ENCODE results near the gene MEI1. TPM values are rescaled to one million over a fixed set of nuclear protein-coding genes. Genes with fewer than 3 reads are reported as not detected.
"Not testable (repeated sequence)": the region's sequence is repeated elsewhere in the genome, so short reads cannot be mapped to it uniquely, and the experiment has no call there.

MEI1 gene
- total RNA-seq, 4 donors from 2014 or later: 0.39 to 1.3 (median 0.44) TPM

DNA sequence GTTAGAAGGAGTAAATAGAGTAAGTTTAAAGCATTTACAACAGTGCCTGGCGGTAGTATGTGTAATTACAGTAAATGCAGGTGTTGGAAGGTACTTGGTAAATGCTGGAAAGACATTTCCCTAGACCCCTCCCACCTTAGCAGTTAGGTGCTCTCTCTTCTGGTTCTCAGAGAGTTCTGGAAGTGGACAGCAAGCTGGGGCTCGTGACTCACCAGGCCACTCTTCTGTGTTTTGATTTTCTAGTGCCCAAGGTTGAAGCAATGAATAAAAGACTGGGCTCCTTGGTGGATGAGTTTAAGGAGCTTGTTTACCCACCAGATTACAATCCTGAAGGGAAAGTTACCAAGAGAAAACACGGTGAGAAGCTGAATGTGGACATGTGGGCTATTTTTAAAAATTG is 38.2 kb upstream of the MEI1 start:
- TF ChIP-seq POLR2AphosphoS5 (IDR thresholded peaks at IDR 0.05): no peak
- TF ChIP-seq, protein P1, sequence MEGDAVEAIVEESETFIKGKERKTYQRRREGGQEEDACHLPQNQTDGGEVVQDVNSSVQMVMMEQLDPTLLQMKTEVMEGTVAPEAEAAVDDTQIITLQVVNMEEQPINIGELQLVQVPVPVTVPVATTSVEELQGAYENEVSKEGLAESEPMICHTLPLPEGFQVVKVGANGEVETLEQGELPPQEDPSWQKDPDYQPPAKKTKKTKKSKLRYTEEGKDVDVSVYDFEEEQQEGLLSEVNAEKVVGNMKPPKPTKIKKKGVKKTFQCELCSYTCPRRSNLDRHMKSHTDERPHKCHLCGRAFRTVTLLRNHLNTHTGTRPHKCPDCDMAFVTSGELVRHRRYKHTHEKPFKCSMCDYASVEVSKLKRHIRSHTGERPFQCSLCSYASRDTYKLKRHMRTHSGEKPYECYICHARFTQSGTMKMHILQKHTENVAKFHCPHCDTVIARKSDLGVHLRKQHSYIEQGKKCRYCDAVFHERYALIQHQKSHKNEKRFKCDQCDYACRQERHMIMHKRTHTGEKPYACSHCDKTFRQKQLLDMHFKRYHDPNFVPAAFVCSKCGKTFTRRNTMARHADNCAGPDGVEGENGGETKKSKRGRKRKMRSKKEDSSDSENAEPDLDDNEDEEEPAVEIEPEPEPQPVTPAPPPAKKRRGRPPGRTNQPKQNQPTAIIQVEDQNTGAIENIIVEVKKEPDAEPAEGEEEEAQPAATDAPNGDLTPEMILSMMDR (IDR thresholded peaks at IDR 0.05): no peak
- WGBS: 90% methylated on average over 3 of the region's 3 CpGs
- intact Hi-C loops (cut with DNase I): no loop called here
- Histone ChIP-seq H3K36me3 (peaks cover 84 to 96% (median 94%) of the 10 kb centered on the region in 4 donors), H3K4me1 (peaks cover 0 to 11% (median 4%) of the 10 kb centered on the region in 4 donors), H3K27me3 (no peaks in the 10 kb centered on the region), H3K27ac (replicated peaks in 1 of 4) (no peak overlapping the region), H3K4me3 (no peak overlapping the region), H3K9me3 (no peaks in the 10 kb centered on the region)
- DNase-seq (ENCODE audit: extremely low spot score): no peak

- Histone ChIP-seq H3K9me3 (no peaks in the 10 kb centered on the region), H3K4me3 (no peak overlapping the region), H3K4me1 (peaks cover 0 to 16% (median 10%) of the 10 kb centered on the region in 4 donors), H3K36me3 (peaks cover 78 to 89% (median 88%) of the 10 kb centered on the region in 4 donors), H3K27ac (replicated peaks in 1 of 4) (no peak overlapping the region), H3K27me3 (no peaks in the 10 kb centered on the region)
- intact Hi-C loops (cut with DNase I): no loop called here
- DNase-seq (ENCODE audit: extremely low spot score): no peak
- 98% methylated on average over 2 of the region's 2 CpGs for WGBS
- TF ChIP-seq POLR2AphosphoS5 (IDR thresholded peaks at IDR 0.05) (no peak), POLR2A (IDR thresholded peaks at IDR 0.05; ENCODE audit: low read depth) (no peak), EP300 (IDR thresholded peaks at IDR 0.05) (no peak)
- TF ChIP-seq, protein P1 (IDR thresholded peaks at IDR 0.05): no peak
Measured at GRCh38 chr22:41661713-41662112, 37.6 kb upstream of the MEI1 start.

DNA sequence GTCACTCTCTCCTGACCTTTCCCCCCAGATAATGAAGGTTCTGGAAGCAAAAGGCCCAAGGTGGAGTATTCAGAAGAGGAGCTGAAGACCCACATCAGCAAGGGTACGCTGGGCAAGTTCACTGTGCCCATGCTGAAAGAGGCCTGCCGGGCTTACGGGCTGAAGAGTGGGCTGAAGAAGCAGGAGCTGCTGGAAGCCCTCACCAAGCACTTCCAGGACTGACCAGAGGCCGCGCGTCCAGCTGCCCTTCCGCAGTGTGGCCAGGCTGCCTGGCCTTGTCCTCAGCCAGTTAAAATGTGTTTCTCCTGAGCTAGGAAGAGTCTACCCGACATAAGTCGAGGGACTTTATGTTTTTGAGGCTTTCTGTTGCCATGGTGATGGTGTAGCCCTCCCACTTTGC is 35.7 kb upstream of the MEI1 start:
- peaks cover 59 to 70% (median 69%) of the 10 kb centered on the region in 4 donors for H3K36me3 ChIP-seq
- WGBS: 79% methylated on average over 6 of the region's 9 CpGs

DNA sequence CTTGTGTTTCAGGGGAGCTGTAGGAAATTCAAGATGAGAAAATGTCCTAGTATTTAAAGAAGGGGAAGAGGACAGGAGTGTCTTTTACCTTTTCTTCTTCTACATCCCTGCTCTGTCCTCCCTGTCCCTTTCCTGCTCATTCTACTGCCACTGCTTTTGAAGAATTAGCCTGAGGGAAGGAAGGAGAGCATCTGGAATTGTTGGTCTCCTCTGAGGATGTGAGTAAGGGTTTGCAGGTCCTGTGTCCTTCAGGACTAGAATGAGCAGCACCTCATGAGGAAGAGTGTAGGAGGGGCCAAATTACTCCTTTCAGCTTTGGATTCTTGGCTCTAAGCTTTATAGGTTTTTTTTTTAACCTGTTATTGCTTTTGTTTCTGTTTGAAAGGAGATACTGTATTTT is 34.8 kb upstream of the MEI1 start:
- no peak for DNase-seq (ENCODE audit: extremely low spot score)
- peaks cover 50 to 61% (median 60%) of the 10 kb centered on the region in 4 donors for H3K36me3 ChIP-seq
- no peaks in the 10 kb centered on the region for H3K27me3 ChIP-seq
- peaks cover 0 to 29% (median 21%) of the 10 kb centered on the region in 4 donors for H3K4me1 ChIP-seq
- no peak for TF ChIP-seq EP300 (IDR thresholded peaks at IDR 0.05)
- TF ChIP-seq, protein P1 (IDR thresholded peaks at IDR 0.05): no peak
- H3K4me3 ChIP-seq: no peak overlapping the region
- H3K9me3 ChIP-seq: no peaks in the 10 kb centered on the region
- H3K27ac ChIP-seq (replicated peaks in 1 of 4): no peak overlapping the region
- intact Hi-C loops (cut with DNase I): no loop called here

More for the DNA sequence above, 35.7 kb upstream of the MEI1 start:
- H3K27me3 ChIP-seq; DNase-seq (ENCODE audit: extremely low spot score); H3K9me3 ChIP-seq; H3K27ac ChIP-seq (replicated peaks in 1 of 4); H3K4me3 ChIP-seq; intact Hi-C loops (cut with DNase I): not testable (repeated sequence)
- peaks cover 0 to 29% (median 21%) of the 10 kb centered on the region in 4 donors for H3K4me1 ChIP-seq

- H3K4me3 ChIP-seq: no peak overlapping the region
- 93% methylated on average over 3 of the region's 3 CpGs for WGBS
- intact Hi-C loops (cut with DNase I): no loop called here
- no peaks in the 10 kb centered on the region for H3K27me3 ChIP-seq
- H3K9me3 ChIP-seq: no peaks in the 10 kb centered on the region
- H3K4me1 ChIP-seq: peaks cover 0 to 28% (median 20%) of the 10 kb centered on the region in 4 donors
- DNase-seq (ENCODE audit: extremely low spot score): no peak
- H3K36me3 ChIP-seq: peaks cover 45 to 57% (median 55%) of the 10 kb centered on the region in 4 donors
- no peak overlapping the region for H3K27ac ChIP-seq (replicated peaks in 1 of 4)
- no peak for TF ChIP-seq POLR2A (IDR thresholded peaks at IDR 0.05; ENCODE audit: low read depth)
- no peak for TF ChIP-seq POLR2AphosphoS5 (IDR thresholded peaks at IDR 0.05)
- no peak for TF ChIP-seq EP300 (IDR thresholded peaks at IDR 0.05)
- TF ChIP-seq, protein P1 (IDR thresholded peaks at IDR 0.05): no peak
Measured at GRCh38 chr22:41664951-41665350, 34.4 kb upstream of the MEI1 start.

All from esophagus muscularis mucosa (tissue), 4 donors.